Endometrial microvascular endothelial cells (primary cell): ENCODE results near the gene KCNQ1OT1. TPM values are rescaled to one million over a fixed set of nuclear protein-coding genes. Genes with fewer than 3 reads are reported as not detected.

Experiments
- in situ Hi-C: cut with HindIII; loops from 2 replicates; pipeline ENCODE4 v1.10.0; 2017; ENCODE audit warnings: low sequenced_read_pairs, low pct_unique_long_range_greater_than_20kb; ENCODE audit errors: inconsistent ontology term
- total RNA-seq: library from RNA; depleted of rRNA; stranded (reverse); fragments of >200 nt; gene quantifications from one replicate; pipeline ENCODE4 v1.2.3, GENCODE V29; 2015; ENCODE audit errors: inconsistent ontology term

KCNQ1OT1 gene
- total RNA-seq, 1 donor from 2014 or later: 0.09 TPM

- in situ Hi-C loops: no loop called here
Measured at GRCh38 chr11:2693271-2694261, 6.2 kb downstream of the KCNQ1OT1 start.

- in situ Hi-C loops: no loop called here
Measured at GRCh38 chr11:2691991-2692875, 7.6 kb downstream of the KCNQ1OT1 start.

- in situ Hi-C loops: no loop called here
Measured at GRCh38 chr11:2691355-2691761, 8.4 kb downstream of the KCNQ1OT1 start.

GRCh38 chr11:2690596-2691354 lies 9.0 kb downstream of the KCNQ1OT1 start:
- in situ Hi-C loops: no loop called here

- in situ Hi-C loops: no loop called here
Measured at GRCh38 chr11:2689651-2690575, 9.9 kb downstream of the KCNQ1OT1 start.

- in situ Hi-C loops: no loop called here
Measured at GRCh38 chr11:2688381-2689231, 11.2 kb downstream of the KCNQ1OT1 start.

GRCh38 chr11:2687782-2688191 lies 12.0 kb downstream of the KCNQ1OT1 start:
- in situ Hi-C loops: no loop called here

GRCh38 chr11:2687223-2687530 lies 12.6 kb downstream of the KCNQ1OT1 start:
- in situ Hi-C loops: no loop called here

GRCh38 chr11:2686360-2687222 lies 13.2 kb downstream of the KCNQ1OT1 start:
- in situ Hi-C loops: no loop called here

- in situ Hi-C loops: no loop called here
Measured at GRCh38 chr11:2685566-2686359, 14.0 kb downstream of the KCNQ1OT1 start.

GRCh38 chr11:2685051-2685450 lies 14.7 kb downstream of the KCNQ1OT1 start:
- in situ Hi-C loops: no loop called here

GRCh38 chr11:2684581-2684980 lies 15.2 kb downstream of the KCNQ1OT1 start:
- in situ Hi-C loops: no loop called here

GRCh38 chr11:2683806-2684205 lies 16.0 kb downstream of the KCNQ1OT1 start:
- in situ Hi-C loops: no loop called here

GRCh38 chr11:2681408-2682145 lies 18.2 kb downstream of the KCNQ1OT1 start:
- in situ Hi-C loops: no loop called here
